ENCODE results near the gene HS2ST1. TPM values are rescaled to one million over a fixed set of nuclear protein-coding genes. Genes with fewer than 3 reads are reported as not detected.

The HS2ST1 gene
- total and polyA plus RNA-seq, 4 donors: 5.4 to 11.8 (median 8.2) TPM

DNA sequence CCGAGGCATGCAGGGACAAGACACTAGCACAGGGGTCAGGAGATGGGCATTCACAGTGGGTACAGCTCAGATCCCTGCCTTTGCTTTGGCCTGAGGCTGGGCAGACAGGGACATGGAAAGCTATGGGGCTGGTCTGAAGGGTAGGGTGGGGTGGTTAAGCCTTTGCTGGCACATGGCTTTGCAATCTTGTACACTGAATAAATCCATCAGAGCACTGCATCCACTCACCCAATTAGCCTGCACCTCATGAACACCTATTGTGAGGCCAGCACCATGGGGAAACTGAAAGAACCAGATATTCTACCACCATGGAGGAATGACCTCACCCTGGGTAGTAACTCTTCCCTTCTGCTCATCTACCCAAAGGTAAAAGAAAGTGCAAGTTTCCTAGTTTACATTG is 214.6 kb downstream of the HS2ST1 start:
- no peaks in the 10 kb centered on the region for H3K36me3 ChIP-seq (ENCODE audit: control insufficient read depth in 4 of 4, insufficient read depth in 3 of 4, low read depth in 1 of 4, low read length in 3 of 4)
- H3K9ac ChIP-seq (ENCODE audit: low read depth in 1 of 2, low read length in 2 of 2): no peak overlapping the region
- DNase-seq (ENCODE audit: low spot score): no peak
- H3K27ac ChIP-seq (ENCODE audit: low read depth in 1 of 2, low read length in 2 of 2): no peak overlapping the region
- WGBS: 81% methylated on average over 1 of the region's 1 CpG
- peaks cover 0 to 6% (median 2%) of the 10 kb centered on the region in 4 donors for H3K4me1 ChIP-seq (ENCODE audit: control insufficient read depth in 4 of 4, insufficient read depth in 4 of 4, low read length in 3 of 4)
- H3K27me3 ChIP-seq (ENCODE audit: control insufficient read depth in 4 of 4, insufficient read depth in 4 of 4, low read length in 3 of 4): no peaks in the 10 kb centered on the region
- no peaks in the 10 kb centered on the region for H3K9me3 ChIP-seq (ENCODE audit: control insufficient read depth in 4 of 4, low read length in 3 of 4)
- no peak overlapping the region for H3K4me3 ChIP-seq (ENCODE audit: low read depth in 1 of 3, low read length in 3 of 3)
- TF ChIP-seq SP1 (IDR thresholded peaks at IDR 0.05): no peak
- TF ChIP-seq RXRA (IDR thresholded peaks at IDR 0.05): no peak
- TF ChIP-seq, protein P1, sequence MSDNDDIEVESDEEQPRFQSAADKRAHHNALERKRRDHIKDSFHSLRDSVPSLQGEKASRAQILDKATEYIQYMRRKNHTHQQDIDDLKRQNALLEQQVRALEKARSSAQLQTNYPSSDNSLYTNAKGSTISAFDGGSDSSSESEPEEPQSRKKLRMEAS (IDR thresholded peaks at IDR 0.05): no peak
- TF ChIP-seq GABPA (IDR thresholded peaks at IDR 0.05 in 1 of 2, conservative IDR thresholded peaks at IDR 0.05 in 1 of 2): no peak
- TF ChIP-seq, protein P2, sequence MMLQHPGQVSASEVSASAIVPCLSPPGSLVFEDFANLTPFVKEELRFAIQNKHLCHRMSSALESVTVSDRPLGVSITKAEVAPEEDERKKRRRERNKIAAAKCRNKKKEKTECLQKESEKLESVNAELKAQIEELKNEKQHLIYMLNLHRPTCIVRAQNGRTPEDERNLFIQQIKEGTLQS (IDR thresholded peaks at IDR 0.05): no peak
- TF ChIP-seq, protein P3, sequence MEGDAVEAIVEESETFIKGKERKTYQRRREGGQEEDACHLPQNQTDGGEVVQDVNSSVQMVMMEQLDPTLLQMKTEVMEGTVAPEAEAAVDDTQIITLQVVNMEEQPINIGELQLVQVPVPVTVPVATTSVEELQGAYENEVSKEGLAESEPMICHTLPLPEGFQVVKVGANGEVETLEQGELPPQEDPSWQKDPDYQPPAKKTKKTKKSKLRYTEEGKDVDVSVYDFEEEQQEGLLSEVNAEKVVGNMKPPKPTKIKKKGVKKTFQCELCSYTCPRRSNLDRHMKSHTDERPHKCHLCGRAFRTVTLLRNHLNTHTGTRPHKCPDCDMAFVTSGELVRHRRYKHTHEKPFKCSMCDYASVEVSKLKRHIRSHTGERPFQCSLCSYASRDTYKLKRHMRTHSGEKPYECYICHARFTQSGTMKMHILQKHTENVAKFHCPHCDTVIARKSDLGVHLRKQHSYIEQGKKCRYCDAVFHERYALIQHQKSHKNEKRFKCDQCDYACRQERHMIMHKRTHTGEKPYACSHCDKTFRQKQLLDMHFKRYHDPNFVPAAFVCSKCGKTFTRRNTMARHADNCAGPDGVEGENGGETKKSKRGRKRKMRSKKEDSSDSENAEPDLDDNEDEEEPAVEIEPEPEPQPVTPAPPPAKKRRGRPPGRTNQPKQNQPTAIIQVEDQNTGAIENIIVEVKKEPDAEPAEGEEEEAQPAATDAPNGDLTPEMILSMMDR (IDR thresholded peaks at IDR 0.05; ENCODE audit: low read depth, low read length, missing input control): no peak
- no peak for TF ChIP-seq TAF1 (conservative IDR thresholded peaks at IDR 0.05)
- TF ChIP-seq, protein P4, sequence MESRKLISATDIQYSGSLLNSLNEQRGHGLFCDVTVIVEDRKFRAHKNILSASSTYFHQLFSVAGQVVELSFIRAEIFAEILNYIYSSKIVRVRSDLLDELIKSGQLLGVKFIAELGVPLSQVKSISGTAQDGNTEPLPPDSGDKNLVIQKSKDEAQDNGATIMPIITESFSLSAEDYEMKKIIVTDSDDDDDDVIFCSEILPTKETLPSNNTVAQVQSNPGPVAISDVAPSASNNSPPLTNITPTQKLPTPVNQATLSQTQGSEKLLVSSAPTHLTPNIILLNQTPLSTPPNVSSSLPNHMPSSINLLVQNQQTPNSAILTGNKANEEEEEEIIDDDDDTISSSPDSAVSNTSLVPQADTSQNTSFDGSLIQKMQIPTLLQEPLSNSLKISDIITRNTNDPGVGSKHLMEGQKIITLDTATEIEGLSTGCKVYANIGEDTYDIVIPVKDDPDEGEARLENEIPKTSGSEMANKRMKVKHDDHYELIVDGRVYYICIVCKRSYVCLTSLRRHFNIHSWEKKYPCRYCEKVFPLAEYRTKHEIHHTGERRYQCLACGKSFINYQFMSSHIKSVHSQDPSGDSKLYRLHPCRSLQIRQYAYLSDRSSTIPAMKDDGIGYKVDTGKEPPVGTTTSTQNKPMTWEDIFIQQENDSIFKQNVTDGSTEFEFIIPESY (IDR thresholded peaks at IDR 0.05): no peak
- TF ChIP-seq EGR1 (IDR thresholded peaks at IDR 0.05; ENCODE audit: low read depth in 2 of 2): no peak
- TF ChIP-seq HNF4G (IDR thresholded peaks at IDR 0.05): no peak
- no peak for TF ChIP-seq FOXA2 (IDR thresholded peaks at IDR 0.05)
- TF ChIP-seq, protein P5, sequence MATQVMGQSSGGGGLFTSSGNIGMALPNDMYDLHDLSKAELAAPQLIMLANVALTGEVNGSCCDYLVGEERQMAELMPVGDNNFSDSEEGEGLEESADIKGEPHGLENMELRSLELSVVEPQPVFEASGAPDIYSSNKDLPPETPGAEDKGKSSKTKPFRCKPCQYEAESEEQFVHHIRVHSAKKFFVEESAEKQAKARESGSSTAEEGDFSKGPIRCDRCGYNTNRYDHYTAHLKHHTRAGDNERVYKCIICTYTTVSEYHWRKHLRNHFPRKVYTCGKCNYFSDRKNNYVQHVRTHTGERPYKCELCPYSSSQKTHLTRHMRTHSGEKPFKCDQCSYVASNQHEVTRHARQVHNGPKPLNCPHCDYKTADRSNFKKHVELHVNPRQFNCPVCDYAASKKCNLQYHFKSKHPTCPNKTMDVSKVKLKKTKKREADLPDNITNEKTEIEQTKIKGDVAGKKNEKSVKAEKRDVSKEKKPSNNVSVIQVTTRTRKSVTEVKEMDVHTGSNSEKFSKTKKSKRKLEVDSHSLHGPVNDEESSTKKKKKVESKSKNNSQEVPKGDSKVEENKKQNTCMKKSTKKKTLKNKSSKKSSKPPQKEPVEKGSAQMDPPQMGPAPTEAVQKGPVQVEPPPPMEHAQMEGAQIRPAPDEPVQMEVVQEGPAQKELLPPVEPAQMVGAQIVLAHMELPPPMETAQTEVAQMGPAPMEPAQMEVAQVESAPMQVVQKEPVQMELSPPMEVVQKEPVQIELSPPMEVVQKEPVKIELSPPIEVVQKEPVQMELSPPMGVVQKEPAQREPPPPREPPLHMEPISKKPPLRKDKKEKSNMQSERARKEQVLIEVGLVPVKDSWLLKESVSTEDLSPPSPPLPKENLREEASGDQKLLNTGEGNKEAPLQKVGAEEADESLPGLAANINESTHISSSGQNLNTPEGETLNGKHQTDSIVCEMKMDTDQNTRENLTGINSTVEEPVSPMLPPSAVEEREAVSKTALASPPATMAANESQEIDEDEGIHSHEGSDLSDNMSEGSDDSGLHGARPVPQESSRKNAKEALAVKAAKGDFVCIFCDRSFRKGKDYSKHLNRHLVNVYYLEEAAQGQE (IDR thresholded peaks at IDR 0.05): no peak
- TF ChIP-seq FOXA1 (IDR thresholded peaks at IDR 0.05): no peak
- TF ChIP-seq JUND (IDR thresholded peaks at IDR 0.05): no peak
- no peak for TF ChIP-seq HNF4A (conservative IDR thresholded peaks at IDR 0.05)
- no peak for TF ChIP-seq YY1 (IDR thresholded peaks at IDR 0.05)
- no peak for TF ChIP-seq RAD21 (IDR thresholded peaks at IDR 0.05)
- no peak for TF ChIP-seq NR2F2 (IDR thresholded peaks at IDR 0.05)

All from liver (tissue), 9 donors.